Mesothelial cell of epicardium (in vitro differentiated cells): Measurements from ENCODE around the gene ANO1. TPM values are rescaled to one million over a fixed set of nuclear protein-coding genes. Genes with fewer than 3 reads are reported as not detected.

Experiments used
- DNase-seq, 2 experiments: peaks; one replicate each; pipeline ENCODE4 v3.0.0; 2021; ENCODE audit warnings: low spot score in 2 of 2; ENCODE audit not compliant: unreplicated experiment in 2 of 2
- H3K27ac Mint-ChIP-seq: 2 replicates; pipeline ENCODE4 v1.8.0; 2021; ENCODE audit warnings: mixed read lengths
- H3K27me3 Mint-ChIP-seq: 2 replicates; pipeline ENCODE4 v1.8.0; 2021; ENCODE audit warnings: low read depth, mixed read lengths
- H3K36me3 Mint-ChIP-seq: 2 replicates; pipeline ENCODE4 v1.8.0; 2021; ENCODE audit warnings: mixed read lengths
- H3K4me1 Mint-ChIP-seq: 2 replicates; pipeline ENCODE4 v1.8.0; 2021; ENCODE audit warnings: mixed read lengths
- H3K4me3 Mint-ChIP-seq: 2 replicates; pipeline ENCODE4 v1.8.0; 2021; ENCODE audit warnings: mild to moderate bottlenecking, moderate library complexity, mixed read lengths
- H3K9me3 Mint-ChIP-seq: 2 replicates; pipeline ENCODE4 v1.8.0; 2021; ENCODE audit warnings: mixed read lengths
- CTCF ChIP-seq: fragments of 200-600 bp; sonication (generic); IDR thresholded peaks from one replicate; pipeline ENCODE4 v1.5.0; 2021; ENCODE audit warnings: antibody characterized with exemption; ENCODE audit not compliant: unreplicated experiment
- total RNA-seq: library from RNA; stranded (reverse); gene quantifications from 3 replicates; pipeline ENCODE4 v1.2.1, GENCODE V29; 2021

ANO1 gene
- total RNA-seq, 1 donor from 2014 or later: 37.2 TPM

DNA sequence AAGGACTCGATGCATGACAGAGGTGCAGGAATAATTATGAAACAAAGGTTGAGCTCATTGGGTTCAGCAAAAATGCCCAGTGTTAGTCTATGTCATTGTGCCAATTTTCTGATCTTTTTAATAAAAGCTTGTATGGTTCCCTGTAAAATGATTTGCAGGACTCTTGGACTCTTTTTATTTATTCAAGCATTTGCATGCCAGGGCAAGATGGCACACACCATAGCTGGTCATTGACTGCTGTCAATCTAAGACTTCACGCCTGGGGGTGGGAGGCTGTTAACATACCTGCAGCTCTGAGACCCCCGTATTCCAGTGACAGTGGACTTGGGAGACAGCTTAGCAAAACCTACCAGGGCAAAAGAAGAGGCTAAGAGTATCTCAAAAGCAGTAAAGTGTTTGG lies 32.0 kb upstream of the ANO1 start:
- peak in 1 of 2 experiments; percentile 10 for DNase-seq
- Mint-ChIP-seq H3K27me3 (peaks cover 4% of the 10 kb centered on the region), H3K9me3 (peaks cover 40% of the 10 kb centered on the region), H3K36me3 (peaks cover 2% of the 10 kb centered on the region), H3K27ac (no peak overlapping the region), H3K4me1 (peaks cover 12% of the 10 kb centered on the region), H3K4me3 (no peak overlapping the region)
- no peak for TF ChIP-seq CTCF

DNA sequence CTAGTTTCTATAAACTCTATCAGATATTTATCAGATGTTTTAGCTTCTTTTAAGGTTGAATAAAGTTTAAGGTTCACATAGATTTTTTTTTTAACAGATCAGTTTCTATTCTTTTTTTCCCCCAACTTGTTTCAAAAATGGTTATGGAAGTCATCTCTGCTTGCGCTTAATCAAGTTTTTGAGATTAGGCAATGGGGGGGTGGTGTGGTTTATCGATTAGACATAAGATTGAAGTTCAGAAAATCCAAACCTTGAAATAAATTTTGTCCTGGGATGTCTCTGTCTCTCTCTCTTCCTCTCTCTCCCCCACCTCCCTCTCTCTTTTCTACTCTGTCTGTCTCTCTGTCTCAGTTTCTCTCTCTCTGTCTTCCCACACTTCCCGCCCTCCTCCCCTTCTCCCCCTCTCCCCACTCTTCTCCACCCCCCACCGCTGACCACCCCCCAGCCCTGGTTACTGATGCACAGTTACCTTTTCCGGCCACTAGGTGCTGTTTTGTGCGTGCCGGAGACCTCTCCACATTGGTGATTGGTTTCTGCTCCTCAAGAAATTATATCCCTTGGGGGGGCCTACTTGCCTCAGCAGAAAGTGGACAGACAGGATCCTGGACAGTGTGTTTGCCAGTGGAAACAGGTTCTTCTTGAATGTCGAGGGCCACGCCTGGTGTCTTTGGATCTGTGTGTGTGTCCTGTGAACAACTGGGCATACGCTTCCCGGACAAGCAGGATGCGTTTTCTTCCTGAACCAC lies 29.7 kb upstream of the ANO1 start:
- Mint-ChIP-seq H3K27me3 (peaks cover 6% of the 10 kb centered on the region), H3K36me3 (peaks cover 3% of the 10 kb centered on the region), H3K27ac (no peak overlapping the region), H3K4me3 (no peak overlapping the region), H3K4me1 (peaks cover 12% of the 10 kb centered on the region), H3K9me3 (peaks cover 38% of the 10 kb centered on the region)
- peak in 1 of 2 experiments; percentile 39 for DNase-seq
- no peak for TF ChIP-seq CTCF

- no peak for TF ChIP-seq CTCF
- Mint-ChIP-seq H3K27me3 (peaks cover 6% of the 10 kb centered on the region), H3K4me3 (no peak overlapping the region), H3K36me3 (peaks cover 3% of the 10 kb centered on the region), H3K4me1 (peaks cover 12% of the 10 kb centered on the region), H3K9me3 (peaks cover 37% of the 10 kb centered on the region), H3K27ac (no peak overlapping the region)
- no peak for DNase-seq
These were observed 29.1 kb upstream of the ANO1 start for GRCh38 chr11:70049045-70049444.

GRCh38 chr11:70050243-70050642 lies 27.9 kb upstream of the ANO1 start:
- no peak for TF ChIP-seq CTCF
- DNase-seq: no peak
- Mint-ChIP-seq H3K4me1 (peaks cover 12% of the 10 kb centered on the region), H3K27me3 (peaks cover 5% of the 10 kb centered on the region), H3K27ac (no peak overlapping the region), H3K36me3 (peaks cover 3% of the 10 kb centered on the region), H3K9me3 (peaks cover 25% of the 10 kb centered on the region), H3K4me3 (no peak overlapping the region)

DNA sequence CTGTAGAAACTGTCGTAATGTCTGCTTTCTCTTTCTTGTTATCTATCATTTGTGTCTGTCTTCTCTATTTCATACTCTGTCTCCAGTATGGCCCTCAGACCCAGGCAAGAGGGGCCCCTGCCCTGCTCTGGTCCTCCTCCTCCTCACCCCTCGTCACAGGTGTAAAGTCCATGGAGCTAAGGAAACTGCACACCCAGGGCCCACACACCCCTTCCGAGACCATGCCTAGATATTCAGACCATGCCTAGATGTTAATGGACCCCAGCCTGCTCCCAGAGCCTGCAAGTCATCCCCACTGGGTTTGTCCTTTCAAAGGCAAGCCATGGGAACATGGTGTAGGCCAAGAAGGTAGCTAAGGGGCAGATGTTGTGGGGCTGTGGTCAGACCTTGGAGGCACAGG lies 24.1 kb upstream of the ANO1 start:
- DNase-seq: peak in 1 of 2 experiments; percentile 13
- Mint-ChIP-seq H3K9me3 (peaks cover 46% of the 10 kb centered on the region), H3K4me1 (peaks cover under 1% of the 10 kb centered on the region), H3K4me3 (no peak overlapping the region), H3K27me3 (peaks cover 2% of the 10 kb centered on the region), H3K27ac (no peak overlapping the region), H3K36me3 (peaks cover 8% of the 10 kb centered on the region)
- no peak for TF ChIP-seq CTCF
